A549 (cell line): ENCODE data around the gene SNTB2.

Experiments
- RARB ChIP-seq: fragments of 250-450 bp; sonication (Bioruptor Pico); IDR thresholded peaks from 2 replicates; pipeline ENCODE4 v1.8.0; 2021; ENCODE audit warnings: mild to moderate bottlenecking, moderate library complexity
- TP53 ChIP-seq: fragments of 250-450 bp; sonication (Bioruptor Pico); IDR thresholded peaks from 2 replicates; pipeline ENCODE4 v1.5.0; 2021; ENCODE audit warnings: mild to moderate bottlenecking, moderate library complexity

DNA sequence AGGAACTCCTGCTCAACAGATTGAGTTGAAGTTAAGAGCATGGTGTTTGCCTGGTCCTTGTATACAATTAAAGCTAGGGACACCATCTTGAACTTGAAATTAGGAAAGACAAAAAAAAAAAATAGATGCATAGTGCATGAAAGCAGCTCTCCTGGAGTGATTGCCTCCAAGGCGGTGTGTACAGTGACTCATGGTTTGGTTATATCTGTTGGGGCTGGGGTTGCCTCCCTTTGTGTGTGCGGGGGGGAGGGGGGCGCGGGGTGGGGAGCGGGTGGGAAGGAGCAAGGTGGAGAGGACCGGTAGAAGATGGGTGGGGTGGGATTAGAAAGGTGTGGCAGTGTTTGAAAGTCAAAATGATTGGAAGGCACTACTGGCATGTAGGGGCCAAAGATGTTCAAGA is 161.3 kb downstream of the SNTB2 start:
- no peak for TF ChIP-seq TP53
- TF ChIP-seq RARB (CRISPR knock-in tag) = no peak
